Dedifferentiated amniotic fluid mesenchymal stem cell (primary cell): ENCODE measurements around the gene NCCRP1.
"Not testable (repeated sequence)": the region's sequence is repeated elsewhere in the genome, so short reads cannot be mapped to it uniquely, and the experiment has no call there.

ENCODE experiments used
- DNase-seq: peaks from one replicate; pipeline ENCODE4 v3.0.0-alpha.2; 2016; ENCODE audit errors: extremely low spot score

The NCCRP1 gene

GRCh38 chr19:39208175-39208795, 11.5 kb downstream of the NCCRP1 start:
- no peak for DNase-seq

- no peak for DNase-seq
Observed at GRCh38 chr19:39209196-39209595, 12.4 kb downstream of the NCCRP1 start.

- no peak for DNase-seq
Observed at GRCh38 chr19:39211731-39212374, 15.1 kb downstream of the NCCRP1 start.

- DNase-seq, result no peak
Observed at GRCh38 chr19:39212375-39212742, 15.6 kb downstream of the NCCRP1 start.

- not testable (repeated sequence) for DNase-seq
Observed at GRCh38 chr19:39215323-39215722, 18.6 kb downstream of the NCCRP1 start.

- DNase-seq, result no peak
Observed at GRCh38 chr19:39217094-39217493, 20.3 kb downstream of the NCCRP1 start.

- no peak for DNase-seq
Observed at GRCh38 chr19:39218230-39219007, 21.7 kb downstream of the NCCRP1 start.

GRCh38 chr19:39219108-39219507, 22.3 kb downstream of the NCCRP1 start:
- not testable (repeated sequence) for DNase-seq

GRCh38 chr19:39223703-39224279, 27.0 kb downstream of the NCCRP1 start:
- no peak for DNase-seq

GRCh38 chr19:39224910-39225309, 28.1 kb downstream of the NCCRP1 start:
- no peak for DNase-seq

GRCh38 chr19:39230096-39230764, 33.5 kb downstream of the NCCRP1 start:
- DNase-seq, result no peak

GRCh38 chr19:39232708-39233107, 35.9 kb downstream of the NCCRP1 start:
- no peak for DNase-seq

GRCh38 chr19:39236527-39236926, 39.8 kb downstream of the NCCRP1 start:
- no peak for DNase-seq

GRCh38 chr19:39237200-39238184, 40.7 kb downstream of the NCCRP1 start:
- no peak for DNase-seq

- no peak for DNase-seq
Observed at GRCh38 chr19:39238209-39238608, 41.4 kb downstream of the NCCRP1 start.

- no peak for DNase-seq
Observed at GRCh38 chr19:39238944-39239343, 42.2 kb downstream of the NCCRP1 start.

- no peak for DNase-seq
Observed at GRCh38 chr19:39240421-39240820, 43.7 kb downstream of the NCCRP1 start.

- DNase-seq, result not testable (repeated sequence)
Observed at GRCh38 chr19:39243741-39244140, 47.0 kb downstream of the NCCRP1 start.

- not testable (repeated sequence) for DNase-seq
Observed at GRCh38 chr19:39244410-39245100, 47.8 kb downstream of the NCCRP1 start, which contains the start of gene IFNL3. IFNL3 (minus strand) TSS chr19:39245006; CDS start chr19:39244967, 39 bp downstream.

- DNase-seq, result not testable (repeated sequence)
Observed at GRCh38 chr19:39245166-39245565, 48.4 kb downstream of the NCCRP1 start.
